Measurements from ENCODE around the gene SERPINB6.
A peak's percentile ranks its signal among the peaks of the same experiment; 100 is the strongest.
"Not testable (repeated sequence)": the region's sequence is repeated elsewhere in the genome, so short reads cannot be mapped to it uniquely, and the experiment has no call there.

SERPINB6 gene

GRCh38 chr6:2971420-2972218 is at the start of gene SERPINB6:
Gene SERPINB6, minus strand, starts transcription at chr6:2971567. Its CDS starts 12,235 bp downstream, at chr6:2959332.
- H3K4me1 Mint-ChIP-seq, result peaks cover 13 to 25% of the 10 kb centered on the region in 2 donors
- peaks cover 3 to 9% of the 10 kb centered on the region in 2 donors for H3K27me3 Mint-ChIP-seq
- peak; percentile 62 to 68 for ATAC-seq (replicated peaks)
- no peaks in the 10 kb centered on the region for H3K9me3 Mint-ChIP-seq
- peak; percentile 30 for DNase-seq
- peaks cover 0 to 4% of the 10 kb centered on the region in 2 donors for H3K36me3 Mint-ChIP-seq
- peak within 1 kb of the TSS; percentile 96 for H3K27ac Mint-ChIP-seq
- peak within 1 kb of the TSS; percentile 89 to 92 for H3K4me3 Mint-ChIP-seq

DNA sequence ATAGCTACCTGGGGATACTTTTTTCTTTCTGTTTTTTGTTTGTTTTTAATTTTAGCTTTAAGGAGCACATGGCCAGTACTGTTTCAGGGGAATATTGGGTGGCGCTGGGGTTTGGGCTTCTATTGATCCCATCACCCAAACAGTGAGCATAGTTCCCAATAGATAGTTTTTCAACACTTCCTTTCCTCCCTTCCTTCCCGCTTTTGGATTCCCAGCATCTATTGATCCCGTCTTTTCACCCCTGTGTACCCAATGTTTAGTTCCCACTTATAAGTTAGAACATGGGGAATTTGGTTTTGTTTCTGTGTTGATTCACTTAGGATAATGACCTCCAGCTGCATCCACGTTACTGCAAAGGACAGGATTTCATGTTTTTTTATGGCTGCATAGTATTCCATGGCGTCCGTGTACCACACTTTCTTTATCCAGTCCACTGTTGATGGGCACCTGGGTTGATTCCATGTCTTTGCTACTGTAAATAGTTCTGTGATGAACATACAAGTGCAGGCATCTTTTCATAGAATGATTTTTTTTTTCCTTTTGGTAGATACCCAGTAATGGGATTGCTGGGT is 48.5 kb upstream of the SERPINB6 start:
- Mint-ChIP-seq H3K27me3 (no peaks in the 10 kb centered on the region), H3K4me1 (peaks cover 18 to 23% of the 10 kb centered on the region in 2 donors), H3K9me3 (no peaks in the 10 kb centered on the region), H3K27ac (no peak overlapping the region), H3K36me3 (peaks cover 36 to 40% of the 10 kb centered on the region in 2 donors), H3K4me3 (no peak overlapping the region)
- ATAC-seq (replicated peaks) (no peak), DNase-seq (no peak)

DNA sequence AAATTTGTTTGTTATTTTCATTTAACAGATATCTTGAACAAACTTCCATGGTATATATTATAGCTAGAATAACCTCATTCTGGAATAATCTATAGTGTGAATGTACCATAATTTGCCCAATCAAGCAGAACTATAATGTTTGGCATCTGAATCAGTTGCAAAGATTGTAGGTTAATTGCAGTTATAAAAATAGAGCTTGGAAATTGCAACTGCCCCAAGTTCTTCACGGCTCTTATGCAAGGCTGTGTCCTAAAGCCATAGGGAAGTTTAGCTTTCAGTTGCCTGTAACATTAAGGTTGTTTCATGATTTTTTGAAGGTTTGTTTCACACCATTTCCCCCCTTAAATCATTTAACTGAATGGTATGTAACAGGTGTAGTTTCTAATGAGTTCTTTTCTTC is 47.7 kb upstream of the SERPINB6 start:
- Mint-ChIP-seq H3K27ac (no peak overlapping the region), H3K36me3 (peaks cover 40 to 45% of the 10 kb centered on the region in 2 donors), H3K4me3 (no peak overlapping the region), H3K27me3 (no peaks in the 10 kb centered on the region), H3K4me1 (peaks cover 14 to 16% of the 10 kb centered on the region in 2 donors), H3K9me3 (no peaks in the 10 kb centered on the region)
- DNase-seq (no peak), ATAC-seq (replicated peaks) (no peak)

GRCh38 chr6:3017304-3017703 is 45.9 kb upstream of the SERPINB6 start:
- DNase-seq, result no peak
- ATAC-seq (replicated peaks), result no peak
- no peak overlapping the region for H3K27ac Mint-ChIP-seq
- H3K4me3 Mint-ChIP-seq, result no peak overlapping the region
- H3K9me3 Mint-ChIP-seq, result peaks cover 4 to 6% of the 10 kb centered on the region in 2 donors
- peaks cover 51 to 53% of the 10 kb centered on the region in 2 donors for H3K36me3 Mint-ChIP-seq
- no peaks in the 10 kb centered on the region for H3K27me3 Mint-ChIP-seq
- peaks cover 0 to 2% of the 10 kb centered on the region in 2 donors for H3K4me1 Mint-ChIP-seq

- H3K27ac Mint-ChIP-seq, result no peak overlapping the region
- ATAC-seq (replicated peaks), result no peak
- no peak for DNase-seq
- H3K27me3 Mint-ChIP-seq, result no peaks in the 10 kb centered on the region
- peaks cover 8 to 13% of the 10 kb centered on the region in 2 donors for H3K9me3 Mint-ChIP-seq
- H3K4me3 Mint-ChIP-seq, result no peak overlapping the region
- H3K4me1 Mint-ChIP-seq, result peaks cover 0 to 2% of the 10 kb centered on the region in 2 donors
- peaks cover 57 to 59% of the 10 kb centered on the region in 2 donors for H3K36me3 Mint-ChIP-seq
Measured at GRCh38 chr6:3016473-3017280, 45.3 kb upstream of the SERPINB6 start.

DNA sequence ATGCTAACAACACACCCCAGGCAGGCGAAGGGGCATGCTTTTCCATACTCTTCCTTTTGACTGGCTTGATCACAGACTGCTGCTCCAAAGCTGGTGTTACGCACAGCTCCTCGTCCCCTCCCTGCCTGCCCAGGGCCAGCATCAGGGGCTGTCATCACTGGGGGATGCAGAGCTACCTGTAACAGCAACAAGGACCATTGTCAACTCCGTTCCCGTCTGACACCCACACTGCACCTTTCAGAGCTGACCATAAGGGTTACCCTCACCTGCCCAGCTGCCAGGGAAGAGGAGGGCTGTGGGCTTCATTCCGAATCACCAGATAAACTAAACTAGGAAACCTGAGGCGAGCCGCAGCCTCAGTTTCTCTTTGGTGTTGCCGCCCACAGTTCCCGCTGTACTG is 43.8 kb upstream of the SERPINB6 start:
- ATAC-seq (replicated peaks) (no peak), DNase-seq (no peak)
- no peaks in the 10 kb centered on the region for H3K27me3 Mint-ChIP-seq
- peaks cover 69 to 70% of the 10 kb centered on the region in 2 donors for H3K36me3 Mint-ChIP-seq
- no peak overlapping the region for H3K27ac Mint-ChIP-seq
- H3K4me3 Mint-ChIP-seq, result no peak overlapping the region
- H3K4me1 Mint-ChIP-seq, result peaks cover 0 to 2% of the 10 kb centered on the region in 2 donors
- H3K9me3 Mint-ChIP-seq, result peaks cover 19 to 25% of the 10 kb centered on the region in 2 donors

GRCh38 chr6:3014675-3015066 is 43.3 kb upstream of the SERPINB6 start:
- ATAC-seq (replicated peaks) (no peak), DNase-seq (no peak)
- Mint-ChIP-seq H3K4me3 (no peak overlapping the region), H3K27me3 (no peaks in the 10 kb centered on the region), H3K9me3 (peaks cover 20 to 27% of the 10 kb centered on the region in 2 donors), H3K4me1 (peaks cover 0 to 2% of the 10 kb centered on the region in 2 donors), H3K27ac (no peak overlapping the region), H3K36me3 (peaks cover 70% of the 10 kb centered on the region in 2 donors)

GRCh38 chr6:3013901-3014674 is 42.7 kb upstream of the SERPINB6 start:
- no peak for ATAC-seq (replicated peaks)
- DNase-seq, result no peak
- no peaks in the 10 kb centered on the region for H3K27me3 Mint-ChIP-seq
- H3K4me1 Mint-ChIP-seq, result no peaks in the 10 kb centered on the region
- no peak overlapping the region for H3K4me3 Mint-ChIP-seq
- H3K36me3 Mint-ChIP-seq, result peaks cover 71 to 72% of the 10 kb centered on the region in 2 donors
- peaks cover 20 to 27% of the 10 kb centered on the region in 2 donors for H3K9me3 Mint-ChIP-seq
- no peak overlapping the region for H3K27ac Mint-ChIP-seq

- Mint-ChIP-seq H3K27ac (no peak overlapping the region), H3K9me3 (peaks cover 20 to 27% of the 10 kb centered on the region in 2 donors), H3K4me3 (no peak overlapping the region), H3K4me1 (no peaks in the 10 kb centered on the region), H3K36me3 (peaks cover 76% of the 10 kb centered on the region in 2 donors), H3K27me3 (no peaks in the 10 kb centered on the region)
- DNase-seq (no peak), ATAC-seq (replicated peaks) (no peak)
Measured at GRCh38 chr6:3013486-3013885, 42.1 kb upstream of the SERPINB6 start.

DNA sequence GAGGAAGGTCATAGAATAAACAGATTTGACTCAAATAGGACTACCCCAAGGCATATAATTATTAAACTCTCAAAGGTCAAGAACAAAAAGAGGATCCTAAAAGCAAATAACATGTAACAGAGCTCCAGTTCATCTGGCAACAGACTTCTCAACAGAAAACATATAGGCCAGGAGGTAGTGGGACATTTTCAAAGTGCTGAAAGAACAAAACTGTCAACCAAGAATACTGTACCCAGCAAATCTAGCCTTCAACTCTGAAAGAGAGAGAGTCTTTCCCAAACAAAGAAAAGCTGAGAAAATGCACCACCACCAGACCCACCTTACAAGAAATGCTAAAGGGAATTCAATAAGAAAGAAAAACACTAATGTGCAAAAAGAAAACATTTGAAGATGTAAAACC is 40.2 kb upstream of the SERPINB6 start:
- no peak overlapping the region for H3K4me3 Mint-ChIP-seq
- H3K27me3 Mint-ChIP-seq, result no peaks in the 10 kb centered on the region
- H3K36me3 Mint-ChIP-seq, result peaks cover 75 to 80% of the 10 kb centered on the region in 2 donors
- H3K27ac Mint-ChIP-seq, result no peak overlapping the region
- peaks cover 20 to 27% of the 10 kb centered on the region in 2 donors for H3K9me3 Mint-ChIP-seq
- no peak for DNase-seq
- no peaks in the 10 kb centered on the region for H3K4me1 Mint-ChIP-seq
- ATAC-seq (replicated peaks), result no peak

DNA sequence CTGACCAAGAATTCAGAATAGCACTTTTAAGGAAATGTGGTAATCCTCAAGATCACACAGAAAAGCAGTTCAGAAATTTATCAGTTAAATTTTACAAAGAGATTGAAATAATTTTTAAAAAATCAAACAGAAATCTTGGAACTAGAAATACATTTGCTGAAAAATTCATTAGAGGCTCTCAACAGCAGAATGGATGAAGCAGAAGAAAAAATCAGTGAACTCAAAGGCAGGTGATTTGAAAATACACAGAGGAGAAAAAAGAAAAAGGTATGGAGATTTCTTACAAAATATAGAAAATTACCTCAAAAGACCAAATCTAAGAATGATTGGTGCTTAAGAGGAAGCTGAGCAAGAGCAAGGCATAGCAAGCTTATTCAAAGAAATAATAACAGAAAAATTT is 39.8 kb upstream of the SERPINB6 start:
- peaks cover 75 to 77% of the 10 kb centered on the region in 2 donors for H3K36me3 Mint-ChIP-seq
- no peak for ATAC-seq (replicated peaks)
- no peak overlapping the region for H3K4me3 Mint-ChIP-seq
- H3K4me1 Mint-ChIP-seq, result no peaks in the 10 kb centered on the region
- no peaks in the 10 kb centered on the region for H3K27me3 Mint-ChIP-seq
- DNase-seq, result no peak
- H3K9me3 Mint-ChIP-seq, result peaks cover 20 to 27% of the 10 kb centered on the region in 2 donors
- H3K27ac Mint-ChIP-seq, result no peak overlapping the region

DNA sequence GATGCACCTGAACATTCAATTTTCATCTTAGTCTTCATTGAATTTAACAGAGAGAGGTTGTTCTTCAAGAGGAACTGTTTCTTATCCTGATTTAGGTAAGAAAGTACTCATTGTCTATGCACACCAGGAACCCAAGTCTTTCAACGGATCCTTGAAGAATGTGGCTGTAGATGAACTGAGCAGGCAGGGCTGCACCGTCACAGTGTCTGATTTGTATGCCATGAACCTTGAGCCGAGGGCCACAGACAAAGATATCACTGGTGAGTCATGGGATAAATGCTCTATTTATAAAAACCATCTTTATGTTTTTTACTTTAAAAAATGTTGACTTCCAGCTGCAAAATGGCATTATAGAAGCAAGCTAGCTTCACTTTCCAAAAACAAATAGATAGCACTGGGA is 38.6 kb upstream of the SERPINB6 start:
- Mint-ChIP-seq H3K27me3 (no peaks in the 10 kb centered on the region), H3K4me1 (no peaks in the 10 kb centered on the region), H3K27ac (no peak overlapping the region), H3K4me3 (no peak overlapping the region), H3K9me3 (peaks cover 20 to 27% of the 10 kb centered on the region in 2 donors), H3K36me3 (peaks cover 72 to 78% of the 10 kb centered on the region in 2 donors)
- no peak for DNase-seq
- ATAC-seq (replicated peaks), result no peak

- H3K4me3 Mint-ChIP-seq; H3K27me3 Mint-ChIP-seq; ATAC-seq (replicated peaks); H3K27ac Mint-ChIP-seq; DNase-seq; H3K4me1 Mint-ChIP-seq: not testable (repeated sequence)
- Mint-ChIP-seq H3K36me3 (peaks cover 71 to 74% of the 10 kb centered on the region in 2 donors), H3K9me3 (peaks cover 20 to 27% of the 10 kb centered on the region in 2 donors)
Measured at GRCh38 chr6:3008712-3009265, 37.4 kb upstream of the SERPINB6 start.

Data from stimulated activated naive B cell treated with anti-CD40 and anti-IgM and Interleukin-4, amounts not matched to agents 10 μg/mL and 1 μg/mL and 100 μg/mL, for 72 hours (primary cell).